SK-N-DZ (cell line): Measurements from ENCODE around the gene XXYLT1.
"Not testable (repeated sequence)": the region's sequence is repeated elsewhere in the genome, so short reads cannot be mapped to it uniquely, and the experiment has no call there.

Experiments
- DNase-seq: peaks from one replicate; pipeline ENCODE4 v3.0.0-alpha.2; 2015; ENCODE audit warnings: low spot score

Gene XXYLT1

DNA sequence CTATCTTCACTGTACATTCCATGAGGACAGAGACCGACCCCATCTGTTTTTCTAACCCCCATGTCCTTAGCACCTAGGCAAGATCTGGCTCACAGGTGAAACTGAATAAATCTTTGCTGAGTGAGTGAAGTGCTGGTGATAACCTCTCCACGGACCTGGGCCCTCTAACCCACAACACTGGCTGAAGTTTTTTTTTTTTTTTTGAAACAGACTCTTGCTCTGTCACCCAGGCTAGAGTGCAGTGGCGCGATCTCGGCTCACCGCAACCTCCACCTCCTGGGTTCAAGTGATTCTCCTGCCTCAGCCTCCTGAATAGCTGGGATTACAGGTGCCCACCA is 84.3 kb downstream of the XXYLT1 start:
- not testable (repeated sequence) for DNase-seq

DNA sequence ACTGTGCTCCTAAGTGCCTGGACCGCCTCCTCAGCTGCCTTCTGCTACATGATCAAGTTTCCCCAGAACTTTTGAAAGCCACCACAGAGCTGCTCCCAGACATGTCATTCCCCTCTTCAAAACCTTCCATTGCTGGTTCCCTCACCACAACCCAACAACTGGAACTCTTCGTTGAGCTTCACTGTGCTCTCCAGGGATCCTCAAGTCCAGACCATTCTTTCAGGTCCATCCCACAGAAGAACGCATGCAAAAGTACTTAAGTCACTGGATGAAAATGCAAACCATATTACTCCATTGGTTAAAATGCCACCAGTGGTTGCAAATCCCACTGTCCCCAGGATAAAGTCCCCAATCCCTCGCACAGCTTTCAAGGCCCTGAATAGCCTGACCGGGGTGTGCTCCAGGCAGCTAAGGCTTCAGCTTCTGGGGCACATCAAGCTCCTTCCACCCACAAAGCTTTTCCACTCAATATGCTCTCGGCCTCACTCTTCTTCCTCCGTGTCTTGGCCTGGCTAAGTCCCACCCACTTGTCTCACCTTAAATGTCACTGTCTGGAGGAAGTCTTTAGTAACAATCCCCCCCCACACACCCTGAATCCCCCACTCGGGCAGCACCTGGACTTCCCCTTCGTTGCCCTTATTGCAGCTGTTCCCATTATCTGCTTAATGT is 84.8 kb downstream of the XXYLT1 start:
- no peak for DNase-seq

DNA sequence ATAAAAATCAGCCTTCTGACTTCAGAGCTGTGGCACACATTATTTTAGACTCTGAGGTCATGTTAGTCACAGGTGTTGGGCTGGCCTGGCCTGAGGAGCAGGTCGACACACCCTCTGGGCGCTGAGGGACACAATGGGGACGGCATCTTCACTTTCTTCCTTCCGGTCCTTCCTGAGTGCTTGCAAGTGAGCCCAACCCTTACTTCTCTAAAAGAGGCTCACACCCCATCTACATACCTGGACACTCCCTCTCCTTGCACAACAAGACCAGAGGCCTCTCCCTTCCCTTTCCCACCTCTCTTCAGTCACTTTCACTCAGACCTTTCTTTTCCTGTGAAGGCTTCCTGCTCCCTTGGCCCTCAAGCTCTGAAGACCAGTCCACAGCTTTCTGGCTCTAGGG is 85.4 kb downstream of the XXYLT1 start:
- no peak for DNase-seq

DNA sequence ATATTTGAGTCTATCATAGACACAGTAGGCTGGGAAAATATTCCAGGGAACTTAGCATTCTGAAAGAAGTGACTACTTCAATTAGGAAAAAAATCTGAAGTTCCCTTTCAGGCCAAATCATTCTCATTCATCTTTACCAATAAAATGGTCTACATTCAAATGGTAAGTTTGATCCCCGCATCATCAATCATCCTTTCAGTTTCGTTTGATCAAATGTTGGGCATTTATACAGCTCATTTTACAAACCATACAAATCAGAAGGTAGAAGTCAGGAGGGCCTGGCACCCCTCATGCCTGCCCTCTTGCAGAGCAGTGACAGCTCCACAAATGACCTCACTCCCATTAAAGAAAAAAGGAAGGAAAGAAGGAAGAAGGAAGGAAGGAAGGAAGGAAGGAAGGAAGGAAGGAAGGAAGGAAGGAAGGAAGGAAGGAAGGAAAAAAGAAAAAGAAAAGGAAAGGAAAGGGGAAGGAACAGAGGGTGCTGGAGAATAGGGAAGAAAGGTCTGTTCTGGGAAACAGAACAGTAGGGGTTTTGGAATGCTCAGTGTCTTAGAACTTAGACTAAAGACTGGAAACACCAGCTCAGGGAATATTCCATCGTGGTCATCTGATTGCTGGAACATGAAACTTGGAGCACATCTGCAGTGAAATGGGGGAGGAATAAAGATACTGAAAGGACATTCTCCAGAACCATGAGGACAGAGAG is 86.1 kb downstream of the XXYLT1 start:
- no peak for DNase-seq

DNA sequence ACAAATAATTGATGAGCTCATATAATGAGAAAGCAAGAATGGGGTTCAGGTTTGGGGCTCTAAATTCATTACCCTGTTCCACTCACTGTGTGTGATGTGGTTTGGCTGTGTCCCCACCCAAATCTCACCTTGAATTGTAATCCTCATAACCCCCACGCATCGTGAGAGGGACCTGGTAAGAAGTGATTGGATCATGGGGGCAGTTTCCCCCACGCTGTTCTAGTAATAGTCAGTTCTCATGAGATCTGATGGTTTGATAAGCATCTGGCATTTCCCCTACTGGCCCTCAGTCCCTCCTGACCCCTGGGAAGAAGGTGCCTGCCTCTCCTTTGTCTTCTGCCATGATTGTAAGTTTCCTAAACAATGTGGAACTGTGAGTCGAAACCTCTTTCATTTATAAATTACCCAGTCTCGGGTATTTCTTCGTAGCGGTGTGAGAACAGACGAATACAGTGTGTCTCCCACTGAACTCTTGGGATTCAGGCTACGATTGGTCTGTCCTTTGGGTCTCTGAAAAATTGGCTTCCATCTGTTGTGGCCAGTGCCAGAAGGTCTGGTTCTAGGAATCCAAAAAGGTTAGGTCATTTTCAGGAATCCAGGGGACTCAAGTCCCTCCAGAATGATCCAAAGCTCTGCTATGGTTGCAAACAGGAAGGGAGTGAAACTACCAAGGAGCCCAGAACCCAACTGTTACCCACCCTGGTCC is 87.7 kb downstream of the XXYLT1 start:
- DNase-seq, result peak; percentile 28

DNA sequence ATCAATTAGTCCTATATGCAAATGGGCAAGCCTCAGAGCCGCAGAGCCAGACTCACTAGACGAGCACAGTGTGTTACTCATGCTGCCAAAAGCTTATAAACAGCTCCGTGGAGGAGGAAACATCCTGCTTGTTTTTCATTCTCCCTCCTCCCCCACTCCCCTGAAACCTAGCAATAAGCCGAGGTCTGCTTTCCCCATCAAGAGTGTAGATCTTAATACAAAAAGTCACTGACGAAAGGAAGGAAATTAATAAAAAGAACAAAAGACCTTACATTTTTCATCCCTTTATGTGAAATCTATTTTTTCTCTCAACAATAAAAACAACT is 88.5 kb downstream of the XXYLT1 start:
- no peak for DNase-seq

DNA sequence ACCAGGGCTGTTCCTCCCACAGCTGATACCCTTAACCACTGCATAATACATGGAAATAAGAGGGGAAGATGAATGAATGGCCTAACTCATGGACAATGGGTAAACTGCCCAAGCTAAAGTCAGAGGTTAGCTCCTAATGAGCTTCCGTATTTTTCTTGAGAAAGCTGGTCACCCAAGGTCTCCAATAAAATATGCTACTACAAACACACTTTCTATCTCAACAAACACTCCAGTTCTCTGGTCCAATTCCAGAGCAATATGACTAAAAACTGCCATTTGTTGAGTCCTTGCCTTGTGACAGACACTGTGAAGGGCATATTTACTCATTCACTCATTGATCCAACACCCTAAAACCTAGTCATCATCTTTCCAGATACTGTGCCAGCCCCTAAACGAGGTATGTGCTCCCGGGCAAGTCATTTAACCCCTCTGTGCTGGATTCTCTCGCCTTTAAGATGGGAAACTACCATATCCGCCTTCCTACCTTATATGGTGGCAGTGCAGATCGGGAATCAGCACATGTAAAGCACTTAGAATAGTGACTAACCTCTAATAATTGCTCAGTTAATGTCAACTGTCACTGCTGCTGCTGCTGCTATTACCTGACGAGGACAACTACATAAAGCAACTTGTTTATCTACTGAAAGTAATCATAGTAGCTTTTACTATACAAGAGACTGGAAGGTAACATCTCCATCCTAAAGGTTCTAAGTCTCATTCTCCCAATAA is 89.1 kb downstream of the XXYLT1 start:
- no peak for DNase-seq

DNA sequence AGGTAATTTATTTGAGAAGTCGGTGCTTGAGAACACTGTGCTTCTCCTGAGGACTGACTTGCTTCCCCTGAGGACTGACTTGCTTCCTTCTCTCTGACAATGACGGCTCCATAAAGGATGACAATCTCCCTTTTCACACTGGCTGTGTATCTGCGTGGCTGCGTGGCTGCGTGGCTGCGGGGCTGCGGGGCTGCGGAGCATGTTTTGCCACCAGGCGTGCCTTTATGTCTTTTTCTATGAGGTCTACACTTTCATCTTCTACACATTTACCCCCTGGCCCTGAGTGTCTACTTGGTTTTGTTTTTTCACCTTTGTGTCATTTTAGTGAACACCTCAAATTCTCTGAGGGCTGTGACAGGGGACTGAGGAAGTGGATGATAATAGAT is 89.9 kb downstream of the XXYLT1 start:
- DNase-seq, result no peak

DNA sequence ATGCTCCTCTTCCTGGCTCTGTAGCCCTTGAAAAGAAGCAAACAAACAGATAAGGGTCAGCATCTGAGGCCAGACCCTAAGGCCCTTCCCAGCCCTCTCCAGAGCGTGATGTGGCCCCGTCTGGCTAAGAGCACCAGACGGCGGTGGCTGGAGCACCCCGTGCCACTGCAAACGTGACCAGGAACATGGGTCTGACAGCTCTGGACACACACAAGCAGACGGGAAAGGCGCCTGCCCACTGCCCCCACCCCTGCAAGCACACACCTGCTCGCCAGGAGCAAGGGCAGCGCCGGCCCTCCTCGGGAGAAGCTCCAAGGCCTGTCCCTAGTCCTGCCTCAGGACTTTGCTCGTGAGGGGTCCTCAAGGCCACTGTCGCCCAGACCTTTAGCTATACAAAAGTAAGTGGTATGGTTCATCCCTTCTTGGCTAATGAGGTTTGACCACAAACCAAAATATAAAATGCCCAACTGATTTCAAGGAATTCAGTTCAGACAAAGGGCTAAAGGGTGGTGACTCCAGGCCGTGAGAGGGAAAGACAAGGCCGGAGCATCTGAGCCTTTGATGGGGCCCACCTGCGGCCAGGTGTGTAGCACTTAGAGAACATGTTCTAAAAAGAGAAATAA is 90.4 kb downstream of the XXYLT1 start:
- DNase-seq, result no peak

DNA sequence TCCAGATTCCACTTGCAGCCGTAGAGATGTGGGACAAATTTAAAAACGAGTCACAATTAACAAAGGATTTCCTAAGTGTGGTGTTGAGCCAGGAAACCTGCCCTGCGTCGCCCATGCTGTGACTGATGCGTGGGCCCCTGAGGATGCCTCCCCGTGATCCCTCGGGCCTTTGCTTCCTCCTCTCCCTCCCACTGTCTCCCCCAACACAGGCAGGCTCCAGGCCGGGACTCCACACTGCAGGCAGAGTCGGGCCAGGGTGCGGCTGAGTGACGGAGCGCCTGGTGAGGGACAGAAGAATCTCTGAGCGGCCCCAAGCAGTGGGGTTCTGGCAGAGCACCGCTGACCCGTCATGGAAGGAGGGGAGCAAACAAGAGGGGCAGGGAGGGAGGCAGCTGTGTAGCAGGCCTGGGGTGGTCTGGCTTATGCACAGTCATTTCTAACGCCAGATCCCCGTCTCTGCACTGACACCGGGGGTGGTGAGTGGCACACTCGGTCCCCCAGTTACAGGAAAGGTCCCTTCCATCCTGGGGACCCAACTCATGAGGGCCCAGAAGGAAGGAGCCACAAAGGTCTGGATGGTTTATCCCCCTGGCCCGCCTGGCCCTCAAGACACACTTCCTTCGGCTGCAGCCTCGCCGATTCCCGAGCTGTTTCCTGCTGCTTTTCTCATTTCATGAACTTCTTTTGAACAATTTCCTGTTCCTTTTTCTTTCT is 91.0 kb downstream of the XXYLT1 start:
- no peak for DNase-seq

DNA sequence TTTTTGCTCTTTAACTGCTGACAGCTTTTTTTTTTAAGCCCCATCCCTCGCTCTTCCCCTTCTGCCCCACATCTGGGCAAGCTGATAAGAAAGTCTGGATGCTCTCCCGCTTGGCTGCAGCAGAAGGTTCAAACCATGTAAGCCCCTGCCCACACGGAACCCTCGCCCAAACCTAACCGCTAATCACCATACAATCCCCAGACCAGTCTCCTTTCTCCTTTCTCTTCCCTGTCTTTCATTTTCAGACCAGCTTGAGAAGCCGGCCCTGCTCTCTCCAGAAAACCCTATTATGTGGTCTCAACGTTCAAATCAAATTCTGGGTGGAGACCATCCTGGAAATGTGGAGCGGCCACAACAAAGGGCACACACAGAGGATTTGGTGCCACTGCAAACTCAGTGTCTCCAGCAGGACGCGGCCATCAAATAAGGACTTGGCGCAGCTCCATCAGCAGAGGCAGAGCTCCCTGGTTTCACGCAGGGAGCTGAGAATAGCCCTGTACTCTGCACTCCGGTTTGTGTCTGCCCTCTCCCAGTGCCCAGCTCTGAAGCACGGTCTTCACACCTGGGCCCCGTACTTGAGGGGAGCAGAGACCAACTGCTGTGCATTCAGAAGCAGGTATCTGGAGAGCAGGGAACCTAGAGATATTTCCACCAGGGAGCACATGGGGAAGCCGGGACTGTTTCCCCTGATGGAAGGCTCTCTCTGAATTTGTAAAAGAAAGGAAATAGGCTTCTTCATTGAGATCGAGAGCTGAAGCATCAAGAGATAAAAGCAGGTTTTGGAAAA is 92.6 kb downstream of the XXYLT1 start:
- no peak for DNase-seq

DNA sequence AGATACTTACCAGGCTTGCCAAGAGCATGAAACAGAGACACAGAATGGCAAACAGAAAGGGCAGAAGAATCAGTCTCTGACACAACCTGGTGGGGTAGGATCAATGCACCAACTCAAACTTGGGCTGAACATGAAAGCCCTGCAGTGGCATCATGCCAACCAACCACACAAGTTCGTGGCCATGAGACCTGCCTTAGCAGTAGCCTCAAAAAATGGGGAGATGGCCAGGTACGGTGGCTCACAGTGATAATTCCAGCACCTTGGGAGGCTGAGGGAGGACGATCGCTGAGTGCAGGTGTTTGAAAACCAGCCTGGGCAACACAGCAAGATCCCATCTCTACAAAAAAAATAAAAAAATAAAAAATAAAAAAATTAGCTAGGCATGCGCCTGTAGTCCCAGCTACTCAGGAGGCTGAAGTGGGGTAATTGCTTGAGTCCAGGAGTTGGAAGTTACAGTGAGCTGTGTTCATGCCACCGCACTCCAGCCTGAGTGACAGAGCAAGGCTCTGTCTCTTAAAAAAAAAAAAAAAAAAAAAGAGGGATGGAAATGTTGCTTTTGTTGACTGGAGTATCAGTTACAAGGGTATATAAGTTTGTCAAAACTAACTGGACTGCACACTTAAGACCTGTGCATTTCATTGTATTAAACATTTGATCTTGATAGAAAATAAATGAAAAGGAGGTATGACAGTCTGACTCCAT is 93.4 kb downstream of the XXYLT1 start:
- no peak for DNase-seq

DNA sequence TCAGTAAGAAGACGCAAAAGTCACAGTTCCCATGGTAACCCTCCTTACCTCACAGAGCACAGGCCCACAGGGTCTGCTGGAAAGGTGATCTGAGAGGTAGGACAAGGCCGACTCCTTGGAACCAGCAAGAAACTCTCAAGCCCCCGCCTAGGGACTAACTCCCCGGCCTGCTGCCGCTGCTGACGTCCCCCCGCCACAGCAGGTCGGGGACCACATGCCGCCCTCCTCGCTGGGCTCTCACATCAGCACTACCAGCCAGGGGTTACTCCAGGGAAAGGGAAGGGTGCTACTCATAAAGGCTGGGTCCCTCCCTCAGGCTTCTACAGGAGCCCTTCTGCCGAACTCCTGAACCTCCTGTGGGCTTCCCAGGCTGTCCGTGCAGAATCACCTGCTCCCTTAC is 94.2 kb downstream of the XXYLT1 start:
- DNase-seq, result no peak

DNA sequence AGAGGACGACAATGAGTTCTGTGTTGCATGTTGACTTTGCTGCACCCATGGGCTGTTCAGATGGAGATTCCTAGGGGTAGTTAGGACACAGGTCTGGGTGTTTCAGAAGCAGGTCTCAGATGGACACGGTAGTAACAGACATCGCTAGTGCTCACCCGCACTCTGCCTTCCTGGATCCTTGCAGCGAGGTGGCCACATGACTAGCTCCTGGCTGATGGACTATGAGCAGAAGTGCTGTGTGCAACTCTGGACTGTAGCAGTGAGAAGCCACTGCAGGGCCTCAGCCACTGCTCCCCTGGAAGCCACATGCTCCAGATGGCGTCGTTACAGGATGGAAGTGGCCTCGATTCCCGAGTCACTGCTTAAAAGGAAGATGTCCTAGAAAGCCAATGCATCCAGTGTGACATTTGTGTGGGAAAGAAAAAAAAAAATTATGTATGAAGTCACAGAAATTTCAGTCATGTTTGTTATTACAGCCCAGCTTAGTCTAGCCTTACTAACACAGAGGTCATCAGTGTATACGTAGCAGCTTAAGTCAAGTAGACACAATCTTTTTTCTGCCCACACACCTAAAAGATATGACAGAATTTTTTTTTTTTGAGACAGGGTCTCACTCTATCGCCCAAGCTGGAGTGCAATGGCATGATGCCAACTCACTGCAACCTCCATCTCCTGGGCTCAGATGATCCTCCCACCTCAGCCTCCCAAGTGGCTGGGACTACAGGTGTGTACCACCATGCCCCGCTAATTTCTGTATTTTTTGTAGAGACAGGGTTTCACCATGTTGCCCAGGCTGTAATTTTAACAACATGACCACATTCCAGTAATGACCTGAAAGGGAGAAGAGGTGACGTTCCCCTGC is 95.3 kb downstream of the XXYLT1 start:
- no peak for DNase-seq

DNA sequence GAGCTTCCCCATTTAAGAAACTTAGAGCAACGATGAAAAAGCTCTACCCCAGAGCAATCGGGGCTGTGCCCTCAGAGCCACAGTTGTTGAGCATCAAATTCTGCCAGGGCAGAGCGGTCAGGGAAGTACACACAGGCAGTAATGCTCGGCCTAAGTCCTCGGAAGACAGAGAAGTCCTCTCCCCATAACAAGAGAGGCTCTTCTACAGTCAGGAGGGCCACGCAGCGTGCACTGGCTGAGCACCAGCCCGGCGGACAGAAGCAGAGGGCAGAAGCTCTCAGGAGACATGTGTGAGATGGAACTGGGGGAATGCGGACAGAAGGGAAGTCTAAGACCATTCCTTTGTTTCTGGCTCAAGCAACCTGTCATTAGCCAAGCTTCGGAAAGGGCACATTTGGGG is 95.9 kb downstream of the XXYLT1 start:
- DNase-seq, result no peak

DNA sequence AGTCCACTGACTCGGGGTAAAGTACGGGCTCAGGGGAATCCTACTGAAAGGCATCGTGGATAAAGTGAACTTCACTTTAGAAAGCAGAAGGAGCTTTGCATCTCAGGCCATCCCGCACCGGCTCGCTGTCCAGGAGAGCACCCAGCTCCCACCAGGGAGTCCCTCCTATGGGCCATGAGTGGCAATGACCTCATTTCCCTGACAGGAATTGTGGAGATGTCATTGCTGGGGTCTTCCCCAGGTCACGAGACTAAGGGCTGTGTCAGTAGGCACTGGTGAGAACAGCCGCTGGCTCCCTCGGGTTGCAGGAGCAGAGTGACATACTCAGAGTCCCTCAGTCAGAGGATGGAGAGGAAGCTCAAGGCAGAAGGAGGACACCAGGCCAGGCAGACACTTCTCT is 97.3 kb downstream of the XXYLT1 start:
- DNase-seq, result no peak

DNA sequence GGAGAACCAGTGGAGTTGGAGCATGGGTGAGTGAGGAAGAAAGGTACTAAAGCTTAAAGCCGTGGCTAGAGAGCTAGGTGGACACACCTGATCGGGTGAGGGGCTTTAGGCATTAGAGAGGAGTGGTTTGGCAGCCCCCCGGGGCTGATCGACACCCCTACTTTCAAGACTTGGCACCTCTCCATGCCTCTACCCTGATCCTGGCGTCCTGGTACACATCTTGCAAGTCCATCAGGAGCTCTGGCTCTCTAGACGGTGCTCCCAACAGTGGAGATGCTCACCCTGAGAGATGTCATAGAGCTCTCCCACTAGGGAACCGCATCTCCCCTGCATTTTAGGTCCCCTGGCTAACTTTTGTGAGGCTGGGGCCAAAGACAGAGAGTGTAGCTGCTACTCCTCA is 98.1 kb downstream of the XXYLT1 start:
- no peak for DNase-seq

DNA sequence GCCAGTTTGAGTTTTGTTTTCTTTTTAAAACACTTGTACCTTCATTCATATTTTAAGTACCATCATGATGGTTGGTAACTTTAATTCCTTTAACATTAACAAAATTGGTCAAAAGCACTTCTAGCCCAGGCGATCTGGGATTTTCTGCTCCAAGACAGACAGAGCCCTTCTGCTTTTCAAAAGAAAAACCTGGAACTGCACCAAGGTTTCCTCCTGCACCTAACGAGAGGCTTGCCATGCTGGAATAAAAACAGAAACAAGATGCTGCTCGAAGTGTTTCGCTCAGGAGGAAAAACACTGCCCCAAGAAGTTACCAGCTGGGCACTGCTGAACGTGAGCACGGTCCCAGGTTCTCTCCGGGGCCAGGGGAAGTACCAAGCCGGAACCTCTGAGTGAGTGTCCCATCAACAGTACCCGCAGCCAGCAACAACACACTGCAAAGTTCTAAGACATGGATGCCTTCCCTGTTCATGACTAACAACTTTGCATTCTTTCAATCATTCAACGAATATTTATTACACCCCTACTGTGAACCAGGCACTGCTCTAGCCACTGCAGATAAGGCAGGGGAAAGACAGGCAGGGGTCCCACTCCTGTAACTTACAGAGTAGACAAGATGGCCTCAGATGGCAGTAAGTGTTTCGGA is 98.8 kb downstream of the XXYLT1 start:
- no peak for DNase-seq
